ENCODE measurements around the gene AP2M1. TPM values are rescaled to one million over a fixed set of nuclear protein-coding genes. Genes with fewer than 3 reads are reported as not detected.

Gene AP2M1
- total and polyA plus RNA-seq, 2 donors (not counting 3 experiments of a cell fraction or from before 2014, with no cell fraction given), result 431 to 602 TPM

GRCh38 chr3:184142199-184142598 is 32.5 kb upstream of the AP2M1 start:
- FAIRE-seq, result no peak
- intact Hi-C loops (cut with micrococcal nuclease), result no loop called here
- CTCF ChIA-PET, result no interaction called here

More at GRCh38 chr3:184142199-184142598, 32.5 kb upstream of the AP2M1 start:
- Histone ChIP-seq H3K9ac (replicated peaks; ENCODE audit: extremely low read depth, insufficient read depth, low read length) (no peak overlapping the region), H3K9me1 (replicated peaks; ENCODE audit: control insufficient read depth, extremely low read depth, insufficient read depth, low read length) (no peaks in the 10 kb centered on the region), H3K4me2 (ENCODE audit: insufficient read depth, low read length) (no peak overlapping the region), H3K4me3 (replicated peaks in 1 of 3; ENCODE audit: insufficient read depth in 1 of 3, low read depth in 1 of 3, low read length in 3 of 3) (no peak overlapping the region), H4K20me1 (replicated peaks; ENCODE audit: control insufficient read depth, extremely low read depth, insufficient read depth, low read length) (no peaks in the 10 kb centered on the region), H3K79me2 (ENCODE audit: control insufficient read depth, insufficient read depth, low read length) (peaks cover 9% of the 10 kb centered on the region), H3K36me3 (ENCODE audit: control insufficient read depth in 2 of 2, extremely low read depth in 1 of 2, insufficient read depth in 2 of 2, low read length in 2 of 2) (peaks cover 37 to 38% of the 10 kb centered on the region in 2 experiments), H3K27ac (ENCODE audit: insufficient read depth, low read depth, low read length) (no peak overlapping the region), H3K9me3 (replicated peaks; ENCODE audit: control insufficient read depth, insufficient read depth, low read length) (no peaks in the 10 kb centered on the region), H3K27me3 (ENCODE audit: control insufficient read depth in 2 of 2, insufficient read depth in 2 of 2, low read length in 2 of 2) (no peaks in the 10 kb centered on the region), H2AFZ (ENCODE audit: low read depth, low read length) (no peak overlapping the region), H3K4me1 (ENCODE audit: control insufficient read depth, extremely low read depth, insufficient read depth, low read length) (peaks cover 2% of the 10 kb centered on the region)
- POLR2A ChIA-PET, result no interaction called here
- DNase-seq (ENCODE audit: low read depth, low spot score), result no peak
- dilution Hi-C loops (cut with MboI; ENCODE audit: extremely low pct_ligation_motif_present, low sequenced_read_pairs), result no loop called here
- TSS peak; percentile 4 for BruUV-seq (replicated peaks)
- no peak for TF ChIP-seq CTCF (IDR thresholded peaks at IDR 0.05; ENCODE audit: extremely low read depth in 1 of 2, insufficient read depth in 1 of 2, low read depth in 1 of 2, low read length in 2 of 2)
- TF ChIP-seq MYC (IDR thresholded peaks at IDR 0.05; ENCODE audit: low read depth, low read length), result no peak
- no peak for TF ChIP-seq JUN (IDR thresholded peaks at IDR 0.05; ENCODE audit: borderline replicate concordance, insufficient read depth, insufficient read length, low read depth)
- TF ChIP-seq EZH2 (IDR thresholded peaks at IDR 0.05; ENCODE audit: borderline replicate concordance, low read depth, low read length, severe bottlenecking), result no peak
- no peak for TF ChIP-seq MAX (IDR thresholded peaks at IDR 0.05; ENCODE audit: insufficient read depth, insufficient read length)
- no peak for TF ChIP-seq POLR2A (IDR thresholded peaks at IDR 0.05; ENCODE audit: low read depth, low read length)
- no peak for TF ChIP-seq FOS (IDR thresholded peaks at IDR 0.05; ENCODE audit: borderline replicate concordance, insufficient read depth, low read length)
- TF ChIP-seq GATA2 (IDR thresholded peaks at IDR 0.05; ENCODE audit: insufficient read depth, insufficient read length, low read depth, low read length), result no peak
- TF ChIP-seq POLR2AphosphoS5 (IDR thresholded peaks at IDR 0.05; ENCODE audit: insufficient read depth, low read depth, low read length), result no peak

All from endothelial cell of umbilical vein (primary cell).